ENCODE data around the gene DOCK1.
"Not testable (repeated sequence)": the region's sequence is repeated elsewhere in the genome, so short reads cannot be mapped to it uniquely, and the experiment has no call there.

DOCK1 gene

DNA sequence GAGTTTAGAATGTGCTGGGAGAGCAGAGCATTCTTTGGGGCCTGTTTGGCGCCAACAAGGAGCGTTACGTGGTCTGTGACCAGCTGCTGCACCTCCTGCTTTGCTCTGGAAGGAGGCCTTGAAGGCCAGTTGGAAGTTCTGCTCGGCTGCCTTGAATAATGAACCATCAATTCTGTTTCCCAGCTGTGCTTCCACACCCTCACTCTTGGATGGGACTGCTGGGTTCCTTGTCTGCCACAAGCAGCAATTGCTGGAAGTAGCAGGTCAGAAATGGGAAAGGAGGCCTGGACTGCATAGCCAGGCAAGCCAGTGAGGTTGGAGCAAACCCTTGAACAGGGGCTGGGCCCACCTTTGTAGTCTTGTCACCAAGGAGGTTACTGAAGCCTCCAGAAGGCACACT lies 377.8 kb downstream of the DOCK1 start:
- H3K27me3 ChIP-seq (ENCODE audit: low read depth): no peaks in the 10 kb centered on the region
- in situ Hi-C loops (cut with MboI; ENCODE audit: low sequenced_read_pairs): no loop called here
- 0 out of 2 replicates have a peak, but pooled peaks cover 5% of the 10 kb centered on the region for H3K9me3 ChIP-seq
- H3K36me3 ChIP-seq (replicated peaks): no peaks in the 10 kb centered on the region
- no peaks in the 10 kb centered on the region for H3K4me1 ChIP-seq
- DNase-seq (ENCODE audit: low spot score in 2 of 2): no peak
- H3K4me3 ChIP-seq: no peak overlapping the region

DNA sequence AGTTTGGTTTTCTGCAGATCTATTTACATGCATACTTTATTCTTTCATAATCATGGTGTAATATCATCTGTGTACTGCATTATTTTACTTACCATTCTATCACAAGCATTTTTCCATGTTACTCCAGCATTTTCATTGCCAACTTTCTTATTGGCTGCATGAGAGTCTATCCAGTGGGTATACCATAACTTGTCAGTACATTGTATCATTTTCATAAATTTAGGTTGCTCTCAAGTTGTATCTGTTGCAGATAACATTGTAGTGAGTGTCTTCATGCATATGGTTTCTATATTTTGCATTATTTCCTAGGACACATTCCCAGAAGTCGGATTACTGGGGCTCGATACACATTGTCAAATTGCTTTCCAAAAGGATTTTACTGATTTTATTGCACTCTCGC lies 378.3 kb downstream of the DOCK1 start:
- no peaks in the 10 kb centered on the region for H3K27me3 ChIP-seq (ENCODE audit: low read depth)
- no peak for DNase-seq (ENCODE audit: low spot score in 2 of 2)
- H3K36me3 ChIP-seq (replicated peaks): no peaks in the 10 kb centered on the region
- no peaks in the 10 kb centered on the region for H3K4me1 ChIP-seq
- 0 out of 2 replicates have a peak, but pooled peaks cover 7% of the 10 kb centered on the region for H3K9me3 ChIP-seq
- in situ Hi-C loops (cut with MboI; ENCODE audit: low sequenced_read_pairs): no loop called here
- no peak overlapping the region for H3K4me3 ChIP-seq

DNA sequence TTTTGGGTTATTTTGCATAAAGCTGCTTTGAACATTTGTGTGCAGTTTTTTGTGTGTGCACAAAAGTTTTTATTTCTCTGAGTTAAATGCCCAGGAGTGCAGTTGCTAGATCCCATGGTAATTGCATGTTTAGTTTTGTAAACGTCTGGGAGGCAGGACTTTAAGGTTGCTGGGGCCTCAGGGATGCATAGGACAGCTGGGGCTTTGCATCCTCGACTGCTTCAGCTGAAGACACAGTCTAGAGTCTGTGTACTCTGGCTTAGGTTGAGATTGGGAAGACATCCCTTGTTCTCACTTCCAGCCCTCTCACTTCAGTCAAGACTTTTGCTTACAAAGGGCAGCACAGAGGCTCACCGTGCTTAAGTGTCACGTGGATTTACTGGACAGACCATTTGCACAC lies 385.6 kb downstream of the DOCK1 start:
- in situ Hi-C loops (cut with MboI; ENCODE audit: low sequenced_read_pairs): no loop called here

DNA sequence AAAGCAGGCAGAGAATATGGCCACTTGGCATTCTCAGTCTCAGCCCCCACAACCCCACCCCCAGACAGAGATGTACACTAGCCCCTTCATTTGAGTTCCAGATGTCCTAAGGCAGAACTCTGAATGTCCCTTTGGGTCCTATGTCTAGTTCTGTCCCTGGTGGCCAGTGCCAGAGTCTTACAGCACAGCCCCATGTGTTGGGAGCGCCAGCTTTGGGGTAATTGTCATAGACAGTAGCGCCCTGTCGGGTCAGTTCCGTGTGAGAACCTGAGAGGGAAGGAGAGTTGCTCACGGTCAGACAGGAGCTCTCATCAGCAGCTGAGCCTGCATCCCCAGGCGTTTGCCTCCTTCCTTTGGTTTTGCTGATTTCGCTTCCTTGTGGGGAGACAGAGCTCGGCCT lies 386.1 kb downstream of the DOCK1 start:
- no peaks in the 10 kb centered on the region for H3K4me1 ChIP-seq
- H3K4me3 ChIP-seq: no peak overlapping the region
- no peaks in the 10 kb centered on the region for H3K36me3 ChIP-seq (replicated peaks)
- DNase-seq (ENCODE audit: low spot score in 2 of 2): no peak
- 0 out of 2 replicates have a peak, but pooled peaks cover 7% of the 10 kb centered on the region for H3K9me3 ChIP-seq
- in situ Hi-C loops (cut with MboI; ENCODE audit: low sequenced_read_pairs): no loop called here
- H3K27me3 ChIP-seq (ENCODE audit: low read depth): no peaks in the 10 kb centered on the region

More for the DNA sequence above, 385.6 kb downstream of the DOCK1 start:
- Histone ChIP-seq H3K4me1 (no peaks in the 10 kb centered on the region), H3K27me3 (ENCODE audit: low read depth) (no peaks in the 10 kb centered on the region), H3K36me3 (replicated peaks) (no peaks in the 10 kb centered on the region), H3K4me3 (no peak overlapping the region), H3K9me3 (0 out of 2 replicates have a peak, but pooled peaks cover 7% of the 10 kb centered on the region)
- no peak for DNase-seq (ENCODE audit: low spot score in 2 of 2)

DNA sequence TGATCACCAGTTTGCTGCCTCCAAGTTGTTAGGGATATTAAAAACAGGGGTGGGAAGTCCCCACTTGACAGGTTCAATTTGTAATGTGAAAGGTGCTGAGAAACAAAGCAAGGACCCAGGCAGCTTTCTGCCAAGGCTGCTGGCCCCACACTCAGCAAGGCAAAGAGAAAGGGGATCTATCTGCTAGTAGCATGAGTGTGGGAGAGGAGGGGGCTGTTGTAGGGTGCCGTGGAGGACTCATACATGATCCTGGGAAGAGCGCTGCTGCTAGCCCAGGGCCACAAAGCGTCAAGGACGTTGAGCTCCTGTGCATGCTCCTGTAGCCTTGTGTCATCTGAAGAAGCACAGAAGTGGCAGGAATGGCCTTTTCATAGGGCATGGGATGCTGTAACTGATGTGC lies 387.7 kb downstream of the DOCK1 start:
- Histone ChIP-seq H3K9me3 (0 out of 2 replicates have a peak, but pooled peaks cover 4% of the 10 kb centered on the region), H3K4me1 (no peaks in the 10 kb centered on the region), H3K36me3 (replicated peaks) (no peaks in the 10 kb centered on the region), H3K4me3 (no peak overlapping the region), H3K27me3 (ENCODE audit: low read depth) (no peaks in the 10 kb centered on the region)
- no peak for DNase-seq (ENCODE audit: low spot score in 2 of 2)
- in situ Hi-C loops (cut with MboI; ENCODE audit: low sequenced_read_pairs): no loop called here

DNA sequence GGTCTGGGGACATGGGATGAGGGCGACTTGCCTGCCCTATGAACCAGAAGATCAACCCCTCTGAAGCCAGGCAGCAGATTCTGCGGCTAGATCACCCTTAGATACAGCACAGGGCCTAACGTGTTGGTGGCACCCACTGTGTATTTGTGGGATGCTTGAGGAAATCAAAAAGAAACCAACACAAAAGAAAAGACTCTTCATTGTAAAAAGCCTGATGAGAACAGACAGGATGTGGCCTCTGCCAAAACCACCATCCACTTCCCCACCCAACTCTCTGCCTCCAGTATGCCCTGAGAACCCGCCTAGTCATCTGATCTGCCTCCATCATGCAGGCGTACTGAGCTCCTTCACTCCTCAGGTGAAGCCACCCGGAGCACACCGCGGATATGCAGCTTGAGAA lies 388.4 kb downstream of the DOCK1 start:
- Histone ChIP-seq H3K36me3 (replicated peaks) (no peaks in the 10 kb centered on the region), H3K4me1 (no peaks in the 10 kb centered on the region), H3K4me3 (no peak overlapping the region), H3K27me3 (ENCODE audit: low read depth) (no peaks in the 10 kb centered on the region), H3K9me3 (no peaks in the 10 kb centered on the region)
- in situ Hi-C loops (cut with MboI; ENCODE audit: low sequenced_read_pairs): no loop called here
- DNase-seq (ENCODE audit: low spot score in 2 of 2): no peak

DNA sequence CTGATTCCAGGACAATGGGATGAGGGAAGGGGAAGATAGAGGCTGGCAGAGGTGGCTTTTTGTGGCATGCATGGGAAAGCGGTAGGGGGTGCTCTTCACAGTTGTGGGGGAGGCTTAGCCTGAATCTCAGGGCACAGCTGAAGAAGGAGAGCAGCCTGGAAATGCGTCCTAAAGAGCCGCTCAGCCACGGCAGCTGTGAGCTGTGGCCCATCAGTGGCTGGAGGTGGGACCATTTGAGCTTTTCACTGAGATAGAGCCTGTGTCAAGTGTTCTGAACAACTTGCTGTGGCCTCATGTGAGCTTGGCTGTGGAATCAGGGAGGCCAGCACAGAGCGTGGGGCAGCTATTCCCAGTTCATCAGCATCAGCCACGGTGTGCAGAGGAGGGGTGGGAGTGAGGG lies 391.5 kb downstream of the DOCK1 start:
- H3K27me3 ChIP-seq (ENCODE audit: low read depth): no peaks in the 10 kb centered on the region
- DNase-seq (ENCODE audit: low spot score in 2 of 2): no peak
- no peaks in the 10 kb centered on the region for H3K4me1 ChIP-seq

DNA sequence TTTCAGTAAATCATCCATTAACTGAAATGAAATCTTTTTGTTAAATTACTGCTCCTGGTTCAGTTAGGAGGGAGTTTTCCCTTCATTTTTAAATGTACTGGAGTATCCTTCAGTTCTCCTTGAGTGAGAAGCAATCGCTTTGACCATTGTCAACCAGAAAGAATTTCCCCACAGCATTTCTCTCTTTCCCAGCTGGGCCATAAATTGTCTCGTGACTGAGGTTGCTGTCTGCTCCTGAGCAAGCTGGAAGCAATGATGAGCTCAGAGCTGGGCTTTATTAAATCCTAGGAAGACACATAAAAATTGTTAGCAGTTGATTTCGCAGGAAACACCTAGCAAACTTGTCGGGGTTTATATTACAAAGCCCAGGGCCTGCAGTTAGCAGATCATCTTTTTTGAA lies 393.2 kb downstream of the DOCK1 start:
- H3K36me3 ChIP-seq (replicated peaks): no peaks in the 10 kb centered on the region
- no peaks in the 10 kb centered on the region for H3K9me3 ChIP-seq
- H3K4me3 ChIP-seq: no peak overlapping the region
- no peak for DNase-seq (ENCODE audit: low spot score in 2 of 2)
- in situ Hi-C loops (cut with MboI; ENCODE audit: low sequenced_read_pairs): no loop called here
- no peaks in the 10 kb centered on the region for H3K4me1 ChIP-seq
- no peaks in the 10 kb centered on the region for H3K27me3 ChIP-seq (ENCODE audit: low read depth)

More for the DNA sequence above, 391.5 kb downstream of the DOCK1 start:
- in situ Hi-C loops (cut with MboI; ENCODE audit: low sequenced_read_pairs): no loop called here
- H3K36me3 ChIP-seq (replicated peaks): no peaks in the 10 kb centered on the region
- no peak overlapping the region for H3K4me3 ChIP-seq
- H3K9me3 ChIP-seq: no peaks in the 10 kb centered on the region

DNA sequence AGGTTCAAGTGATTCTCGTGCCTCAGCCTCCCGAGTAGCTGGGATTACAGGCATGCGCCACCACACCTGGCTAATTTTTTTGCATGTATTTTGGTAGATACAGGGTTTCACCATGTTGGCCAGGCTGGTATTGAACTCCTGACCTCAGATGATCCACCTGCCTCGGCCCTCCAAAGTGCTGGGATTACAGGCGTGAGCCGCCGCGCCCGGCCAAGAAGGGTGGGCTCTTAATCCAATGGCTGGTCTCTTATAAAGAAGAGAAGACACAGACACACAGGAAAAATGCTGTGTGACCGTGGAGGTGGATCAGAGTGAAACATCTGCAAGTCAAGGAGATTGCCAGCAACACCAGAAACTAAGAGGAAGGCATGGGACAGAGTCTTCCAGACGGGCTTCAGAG lies 394.0 kb downstream of the DOCK1 start:
- H3K4me3 ChIP-seq; H3K9me3 ChIP-seq; H3K4me1 ChIP-seq; H3K27me3 ChIP-seq (ENCODE audit: low read depth); in situ Hi-C loops (cut with MboI; ENCODE audit: low sequenced_read_pairs); DNase-seq (ENCODE audit: low spot score in 2 of 2); H3K36me3 ChIP-seq (replicated peaks): not testable (repeated sequence)

DNA sequence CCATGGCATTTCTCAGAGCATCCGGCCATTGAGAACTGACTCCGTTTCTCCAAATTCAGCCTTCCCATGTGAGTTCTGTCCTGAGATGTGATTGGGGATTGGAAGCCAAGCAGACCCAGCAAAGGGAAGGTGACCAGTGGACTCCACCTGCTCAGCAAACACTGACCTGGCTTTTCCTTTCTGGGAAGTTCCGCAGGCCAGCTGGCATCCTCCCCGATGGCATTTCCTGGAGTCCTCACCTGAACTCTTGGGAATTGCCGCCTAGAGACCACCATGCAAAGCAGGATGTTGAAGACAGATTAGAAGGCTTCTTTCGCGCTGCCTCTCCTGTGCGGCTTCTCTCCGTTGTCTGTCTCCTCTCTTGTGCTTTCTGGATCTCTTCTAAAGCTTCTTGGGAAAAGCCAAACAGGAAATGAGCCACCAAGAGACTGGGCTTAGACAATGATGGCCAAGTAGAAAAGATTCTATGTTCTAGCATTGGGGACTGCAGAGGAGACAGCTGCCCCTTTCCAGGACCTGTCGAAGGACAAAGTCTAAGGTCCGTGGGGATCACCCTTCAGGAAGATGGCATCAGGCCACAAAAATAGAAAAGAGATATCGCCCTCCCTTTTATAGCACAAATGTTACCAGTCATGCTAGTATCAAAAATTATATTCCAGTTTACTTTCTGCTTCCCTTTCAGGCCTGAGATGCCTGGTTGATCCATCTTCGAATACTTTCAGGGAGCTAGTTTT lies 394.9 kb downstream of the DOCK1 start:
- Histone ChIP-seq H3K27me3 (ENCODE audit: low read depth) (no peaks in the 10 kb centered on the region), H3K36me3 (replicated peaks) (no peaks in the 10 kb centered on the region), H3K4me3 (no peak overlapping the region), H3K9me3 (no peaks in the 10 kb centered on the region), H3K4me1 (no peaks in the 10 kb centered on the region)
- DNase-seq (ENCODE audit: low spot score in 2 of 2): no peak
- in situ Hi-C loops (cut with MboI; ENCODE audit: low sequenced_read_pairs): no loop called here

DNA sequence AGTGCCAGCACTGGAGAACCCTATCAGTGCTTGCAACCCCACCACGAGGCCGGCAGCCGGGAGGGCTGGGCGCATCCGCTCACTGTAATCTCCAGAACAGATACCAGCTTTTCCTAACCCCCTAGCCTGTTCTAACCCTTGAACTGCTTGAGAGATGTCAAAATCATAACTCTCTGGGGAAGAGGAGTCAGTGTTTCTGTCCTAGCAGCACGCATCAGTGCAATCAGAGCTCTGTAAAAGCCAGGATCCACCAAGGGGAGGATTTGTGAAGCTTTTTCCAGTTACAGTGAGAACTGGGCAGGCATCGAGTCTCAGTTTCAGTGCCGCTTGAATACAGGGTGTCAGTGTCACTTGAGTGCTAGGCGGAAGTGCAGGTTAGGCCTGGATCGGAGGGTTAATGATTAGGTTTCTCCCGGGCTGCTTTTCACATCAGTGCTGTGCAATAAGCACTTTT lies 395.7 kb downstream of the DOCK1 start:
- no peaks in the 10 kb centered on the region for H3K27me3 ChIP-seq (ENCODE audit: low read depth)
- in situ Hi-C loops (cut with MboI; ENCODE audit: low sequenced_read_pairs): no loop called here
- DNase-seq (ENCODE audit: low spot score in 2 of 2): no peak
- H3K36me3 ChIP-seq (replicated peaks): no peaks in the 10 kb centered on the region
- H3K9me3 ChIP-seq: no peaks in the 10 kb centered on the region
- H3K4me3 ChIP-seq: no peak overlapping the region
- no peaks in the 10 kb centered on the region for H3K4me1 ChIP-seq

DNA sequence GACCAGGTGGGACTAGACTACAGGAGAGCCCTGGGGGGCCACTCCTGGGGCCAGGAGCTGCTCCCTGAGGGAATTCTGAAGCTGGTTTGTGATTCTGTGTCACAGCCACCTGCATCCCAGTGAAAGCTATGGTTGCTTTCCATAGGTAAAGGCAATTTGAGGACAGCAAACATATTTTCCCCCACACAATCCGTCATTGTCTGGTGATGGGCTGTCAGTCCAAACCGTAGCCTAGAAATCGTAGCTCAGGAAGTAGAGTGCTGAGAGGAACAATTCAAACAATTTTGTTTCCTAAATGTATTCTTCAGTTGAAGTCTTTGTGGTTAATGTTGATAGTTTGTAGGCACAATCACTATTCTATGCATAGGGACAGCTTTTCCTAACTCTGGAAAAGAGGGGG lies 397.1 kb downstream of the DOCK1 start:
- no peaks in the 10 kb centered on the region for H3K27me3 ChIP-seq (ENCODE audit: low read depth)
- H3K9me3 ChIP-seq: no peaks in the 10 kb centered on the region
- in situ Hi-C loops (cut with MboI; ENCODE audit: low sequenced_read_pairs): no loop called here
- no peaks in the 10 kb centered on the region for H3K4me1 ChIP-seq
- no peaks in the 10 kb centered on the region for H3K36me3 ChIP-seq (replicated peaks)
- H3K4me3 ChIP-seq: no peak overlapping the region
- DNase-seq (ENCODE audit: low spot score in 2 of 2): no peak

DNA sequence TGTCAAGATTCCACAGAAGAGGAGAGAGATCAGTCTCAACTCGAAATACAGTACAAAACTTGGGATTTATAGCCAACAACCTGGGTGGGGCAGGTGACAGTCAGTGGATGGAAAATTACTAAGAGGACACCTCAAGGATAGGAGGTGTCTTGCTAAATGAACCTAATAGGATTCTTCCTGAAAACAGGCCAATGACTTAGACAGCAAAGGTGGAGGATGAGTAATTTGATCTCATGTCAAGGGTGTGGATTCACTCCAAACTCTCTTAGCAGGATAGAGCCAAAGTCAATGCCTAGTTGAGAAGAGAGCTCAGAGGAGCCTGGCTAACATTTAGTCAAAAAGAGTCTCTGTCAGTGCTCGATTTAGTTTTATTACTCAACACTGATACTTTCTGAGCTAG lies 397.9 kb downstream of the DOCK1 start:
- H3K4me3 ChIP-seq: no peak overlapping the region
- H3K4me1 ChIP-seq: no peaks in the 10 kb centered on the region
- DNase-seq (ENCODE audit: low spot score in 2 of 2): no peak
- in situ Hi-C loops (cut with MboI; ENCODE audit: low sequenced_read_pairs): no loop called here
- H3K27me3 ChIP-seq (ENCODE audit: low read depth): no peaks in the 10 kb centered on the region
- H3K36me3 ChIP-seq (replicated peaks): no peaks in the 10 kb centered on the region
- no peaks in the 10 kb centered on the region for H3K9me3 ChIP-seq

DNA sequence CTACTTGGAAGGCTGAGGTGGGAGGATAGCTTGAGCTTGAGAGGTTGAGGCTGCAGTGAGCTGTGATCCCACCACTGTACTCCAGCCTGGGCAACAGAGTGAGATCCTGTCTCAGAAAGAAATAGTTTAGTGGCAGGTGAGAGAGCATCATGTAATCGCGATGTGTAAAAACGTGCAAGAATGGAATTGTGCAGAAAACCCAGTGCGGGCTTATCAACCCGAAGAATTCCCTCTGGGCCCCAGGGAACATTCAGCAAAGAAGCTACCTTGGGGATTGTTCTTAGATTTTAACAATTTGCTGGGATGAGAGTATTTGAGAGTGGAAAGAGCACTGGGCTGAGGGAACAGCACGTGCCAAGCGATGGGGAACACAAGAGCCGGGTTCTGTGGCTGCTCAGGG lies 398.5 kb downstream of the DOCK1 start:
- DNase-seq (ENCODE audit: low spot score in 2 of 2): no peak
- in situ Hi-C loops (cut with MboI; ENCODE audit: low sequenced_read_pairs): no loop called here
- no peaks in the 10 kb centered on the region for H3K36me3 ChIP-seq (replicated peaks)
- no peaks in the 10 kb centered on the region for H3K4me1 ChIP-seq
- no peaks in the 10 kb centered on the region for H3K9me3 ChIP-seq
- H3K27me3 ChIP-seq (ENCODE audit: low read depth): no peaks in the 10 kb centered on the region
- H3K4me3 ChIP-seq: no peak overlapping the region

DNA sequence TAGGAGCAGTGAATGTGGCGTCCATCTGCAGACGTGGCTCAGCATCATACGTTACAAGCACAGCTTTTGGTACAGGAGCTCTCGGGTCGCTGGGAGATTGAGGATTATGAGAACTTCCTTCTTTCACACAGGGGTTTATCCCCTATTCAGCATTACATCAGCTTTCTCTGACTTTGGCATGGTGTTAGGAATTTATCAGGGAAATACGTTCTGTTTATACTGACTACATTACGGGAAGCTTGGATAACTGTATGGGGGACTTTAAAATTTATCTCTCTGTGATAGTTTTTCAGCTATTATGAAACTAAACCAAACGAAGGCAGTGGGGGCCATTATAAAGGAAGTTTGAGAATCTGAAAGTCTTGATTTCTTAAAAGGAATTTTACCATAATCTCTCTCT lies 401.3 kb downstream of the DOCK1 start:
- Histone ChIP-seq H3K27me3 (ENCODE audit: low read depth) (no peaks in the 10 kb centered on the region), H3K36me3 (replicated peaks) (no peaks in the 10 kb centered on the region), H3K9me3 (no peaks in the 10 kb centered on the region), H3K4me3 (no peak overlapping the region), H3K4me1 (no peaks in the 10 kb centered on the region)
- in situ Hi-C loops (cut with MboI; ENCODE audit: low sequenced_read_pairs): no loop called here
- DNase-seq (ENCODE audit: low spot score in 2 of 2): no peak

All from HAP-1 (cell line).